T-helper 2 cell (primary cell): ENCODE data around the gene CITED4.
A peak's percentile ranks its signal among the peaks of the same experiment; 100 is the strongest.

Experiments used
- DNase-seq, 5 experiments: peaks; one replicate each; pipeline versions ENCODE4 v3.0.0 to v3.0.0-alpha.2; 2012 to 2022

CITED4 gene

DNA sequence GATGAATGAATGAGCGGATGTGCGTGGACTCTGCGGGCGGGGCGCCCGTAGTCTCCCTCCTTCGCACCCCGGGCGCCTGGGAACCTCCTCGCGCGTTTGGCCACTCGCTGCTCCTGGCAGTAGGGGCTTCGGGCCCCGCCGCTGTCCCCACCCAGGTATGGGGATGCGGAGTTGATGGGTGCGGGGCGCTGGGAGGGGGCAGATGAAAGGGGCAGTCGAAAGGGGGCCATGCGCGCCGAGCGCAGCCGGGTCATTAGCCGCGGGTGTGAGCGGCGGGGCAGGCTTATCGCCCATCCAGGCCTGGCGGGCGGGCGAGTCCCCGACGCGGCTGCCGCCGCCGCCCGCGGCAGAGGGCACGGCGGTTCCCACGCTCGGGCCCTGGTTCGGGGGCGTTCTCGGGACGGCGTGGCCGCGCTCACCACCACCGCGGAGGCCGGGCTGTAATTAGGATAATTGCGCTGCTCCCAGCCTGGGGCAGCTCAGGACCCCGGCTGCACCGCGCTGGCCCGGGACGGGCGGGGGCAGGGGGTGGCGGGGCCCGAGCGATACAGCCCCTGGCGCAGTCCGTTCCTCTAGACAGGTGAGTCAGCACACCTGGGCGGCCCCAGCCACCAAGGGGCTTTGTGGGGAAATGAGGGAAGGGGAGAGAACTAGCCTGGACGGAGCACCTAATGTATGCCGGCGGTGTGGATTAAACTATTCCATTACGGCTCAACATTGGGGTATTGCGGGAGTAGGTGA, 22.1 kb upstream of the CITED4 start:
- DNase-seq: no peak

DNA sequence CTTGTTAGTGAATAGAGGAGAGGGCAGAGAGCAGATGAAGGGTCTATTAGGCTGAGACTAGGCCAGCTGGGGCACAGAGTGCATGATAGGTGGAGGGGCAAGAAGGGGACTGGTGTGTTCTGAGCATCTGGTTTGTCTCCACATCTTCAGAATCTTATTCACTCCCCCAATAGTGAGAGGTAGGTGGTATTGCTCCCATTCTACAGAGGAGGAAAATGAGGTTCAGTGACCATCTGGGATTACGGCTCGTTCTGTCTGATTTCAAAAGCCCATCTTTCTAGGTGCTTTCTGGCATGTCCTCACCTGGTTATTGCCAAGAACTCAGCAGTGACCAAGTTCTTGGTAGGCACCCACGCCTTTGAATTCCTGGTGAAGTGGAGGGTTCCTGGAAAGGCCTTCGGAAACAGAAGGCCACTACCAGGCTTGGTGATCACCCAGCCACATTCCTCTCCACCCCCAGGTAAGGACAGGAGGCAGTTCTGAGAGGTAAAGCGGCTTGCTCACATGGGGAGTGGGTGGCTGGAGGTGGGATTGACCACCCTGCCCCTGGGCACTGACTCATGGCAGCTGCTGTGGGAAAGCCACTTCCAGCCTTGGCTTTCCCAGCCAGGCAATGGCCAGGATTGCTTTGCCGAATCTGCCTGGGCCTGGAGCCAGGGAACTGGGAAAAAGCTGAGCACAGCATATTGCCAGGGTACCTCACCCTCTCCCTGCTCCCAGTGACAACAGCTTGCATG, 18.8 kb upstream of the CITED4 start:
- DNase-seq: no peak

DNA sequence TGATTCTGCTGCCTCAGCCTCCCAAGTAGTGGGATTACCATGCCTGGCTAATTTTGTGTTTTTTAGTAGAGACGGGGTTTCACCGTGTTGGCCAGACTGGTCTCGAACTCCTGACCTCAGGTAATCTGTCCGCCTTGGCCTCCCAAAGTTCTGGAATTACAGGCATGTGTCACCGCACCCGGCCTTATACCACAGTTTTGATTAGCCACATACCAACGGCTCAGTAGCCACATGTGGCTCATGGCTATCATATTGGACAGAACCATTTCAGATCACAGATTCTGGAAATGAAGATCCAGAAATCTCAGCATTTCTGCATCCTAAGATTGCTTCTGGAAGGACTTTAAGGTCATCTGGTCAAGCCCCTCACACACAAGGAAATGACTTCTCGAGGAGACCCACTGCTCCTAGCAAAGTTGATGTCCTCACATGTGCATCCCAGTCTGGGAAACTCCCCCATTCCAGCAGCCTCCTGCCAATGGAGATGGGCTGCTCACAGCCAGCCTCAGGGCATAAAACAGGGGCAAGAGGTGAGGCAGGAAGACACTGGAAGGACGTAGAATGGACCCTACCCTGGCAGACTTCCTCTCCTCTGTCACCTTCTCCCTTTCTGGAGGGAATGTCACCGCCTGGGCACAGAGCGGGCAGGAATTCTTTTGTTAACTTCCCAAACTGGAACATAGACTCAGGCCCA, 17.5 kb upstream of the CITED4 start:
- DNase-seq: no peak

DNA sequence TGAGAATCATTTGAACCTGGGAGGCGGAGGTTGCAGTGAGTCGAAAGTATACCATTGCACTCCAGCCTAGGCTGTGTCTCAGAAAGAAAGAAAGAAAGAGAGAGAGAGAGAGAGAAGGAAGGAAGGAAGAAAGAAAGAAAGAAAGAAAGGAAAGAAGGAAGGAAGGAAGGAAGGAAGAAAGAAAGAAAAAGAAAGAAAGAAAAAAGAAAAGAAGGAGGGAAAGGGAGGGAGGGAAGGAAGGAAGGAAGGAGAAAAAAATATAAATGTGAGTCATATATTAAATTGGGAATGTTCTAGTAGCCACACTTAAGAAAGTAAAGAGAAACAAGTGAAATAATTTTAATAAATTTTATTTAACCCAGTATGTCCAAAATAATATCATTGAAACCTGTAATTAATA, 16.7 kb upstream of the CITED4 start:
- no peak for DNase-seq

DNA sequence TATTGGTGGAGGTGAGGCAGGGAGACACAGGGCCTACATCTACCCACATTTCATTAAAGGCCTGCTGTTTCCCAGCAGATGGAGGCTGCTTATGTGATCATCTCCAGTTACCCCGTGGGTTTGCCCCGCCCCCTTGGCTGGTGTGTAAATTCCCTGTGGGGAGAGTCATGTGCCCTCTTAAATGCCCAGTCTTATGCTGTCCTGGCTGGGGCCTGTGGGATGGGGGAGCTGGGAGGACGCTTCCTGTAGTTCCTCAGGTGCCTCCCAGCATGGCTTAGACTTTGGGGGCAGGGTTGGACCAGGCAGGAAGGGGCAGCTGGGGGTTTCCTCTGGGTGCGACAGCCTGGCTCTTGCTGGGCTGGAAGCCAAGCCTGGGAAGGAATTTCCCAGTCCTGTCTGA, 15.5 kb upstream of the CITED4 start:
- DNase-seq: no peak

DNA sequence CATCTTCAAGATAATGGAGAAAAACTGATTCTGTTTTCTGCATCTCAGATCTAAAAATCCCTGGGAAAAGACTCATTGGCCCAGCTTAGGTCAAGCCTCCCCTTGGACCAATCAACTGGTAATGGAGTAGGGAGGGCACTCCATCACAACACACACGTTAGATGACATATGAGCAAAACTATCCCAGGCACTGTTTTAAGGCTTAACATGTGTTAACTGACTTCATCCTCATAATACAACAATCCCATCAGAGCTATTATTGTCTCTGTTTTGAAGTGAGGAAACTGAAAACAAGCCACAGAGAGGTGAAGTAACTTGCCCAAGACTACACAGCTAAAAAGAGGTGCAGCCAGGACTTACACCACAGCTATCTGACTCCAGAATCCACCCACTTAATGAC, 14.7 kb upstream of the CITED4 start:
- DNase-seq: no peak

DNA sequence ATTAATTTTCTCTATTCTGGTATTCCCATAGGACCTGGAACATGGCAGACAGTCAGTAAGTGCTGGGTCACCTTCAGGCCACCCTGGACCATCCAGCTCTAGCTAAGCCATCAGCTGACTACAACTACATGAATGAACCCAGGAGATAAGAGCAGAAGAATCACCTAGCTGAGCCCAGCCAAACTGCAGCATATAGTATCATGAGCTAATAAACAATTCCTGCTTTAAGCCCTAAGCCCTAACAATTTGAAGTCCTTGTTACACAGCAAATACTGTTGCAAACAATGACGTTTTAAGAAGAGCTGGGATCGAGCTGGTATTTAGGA, 14.2 kb upstream of the CITED4 start:
- DNase-seq: no peak

DNA sequence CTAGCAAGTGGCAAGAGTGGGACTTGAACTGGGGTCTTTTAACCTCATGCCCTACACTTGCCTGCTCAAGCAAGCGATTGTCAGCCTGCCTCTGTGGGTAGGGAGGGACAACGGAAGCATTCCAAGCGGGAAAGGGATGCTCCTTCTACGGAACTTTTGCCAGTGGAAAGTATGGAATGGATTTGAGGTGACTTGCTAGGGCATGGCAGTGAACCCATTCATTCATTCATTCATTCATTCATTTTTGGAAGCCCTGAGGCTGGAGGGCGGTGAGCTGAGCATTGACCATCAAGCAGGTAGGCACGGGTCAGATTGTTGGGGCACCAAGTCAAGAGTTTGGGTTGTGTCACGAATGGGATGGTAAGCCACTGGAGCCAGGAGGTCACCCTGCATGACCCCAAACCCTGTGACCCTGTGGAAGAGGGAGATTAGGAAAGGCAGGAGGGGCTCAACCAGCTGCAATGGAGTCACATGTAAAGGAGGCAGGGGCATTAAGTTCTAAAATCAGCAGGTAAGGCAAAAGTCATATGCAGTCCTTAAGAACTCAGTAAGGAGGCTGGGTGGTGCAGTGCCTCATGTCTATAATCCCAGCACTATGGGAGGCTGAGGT, 11.8 kb upstream of the CITED4 start:
- no peak for DNase-seq

DNA sequence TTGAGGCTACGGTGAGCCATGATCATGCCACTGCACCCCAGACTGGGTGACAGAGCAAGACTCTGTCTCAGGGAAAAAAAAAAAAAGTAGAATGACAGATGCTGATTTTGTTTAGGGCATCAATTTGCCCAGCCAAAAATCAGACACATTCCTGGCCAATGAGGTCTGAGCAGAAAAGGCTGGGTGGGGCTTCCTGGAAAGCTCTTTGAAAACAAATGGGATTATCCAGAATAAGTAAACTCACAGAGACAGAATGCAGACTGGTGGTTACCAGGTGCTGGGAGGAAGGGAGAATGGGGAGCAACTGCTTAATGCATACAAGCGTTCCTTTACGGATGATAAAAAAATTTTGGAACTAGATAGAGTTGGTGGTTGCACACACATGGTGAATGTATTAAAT, 10.1 kb upstream of the CITED4 start:
- no peak for DNase-seq

DNA sequence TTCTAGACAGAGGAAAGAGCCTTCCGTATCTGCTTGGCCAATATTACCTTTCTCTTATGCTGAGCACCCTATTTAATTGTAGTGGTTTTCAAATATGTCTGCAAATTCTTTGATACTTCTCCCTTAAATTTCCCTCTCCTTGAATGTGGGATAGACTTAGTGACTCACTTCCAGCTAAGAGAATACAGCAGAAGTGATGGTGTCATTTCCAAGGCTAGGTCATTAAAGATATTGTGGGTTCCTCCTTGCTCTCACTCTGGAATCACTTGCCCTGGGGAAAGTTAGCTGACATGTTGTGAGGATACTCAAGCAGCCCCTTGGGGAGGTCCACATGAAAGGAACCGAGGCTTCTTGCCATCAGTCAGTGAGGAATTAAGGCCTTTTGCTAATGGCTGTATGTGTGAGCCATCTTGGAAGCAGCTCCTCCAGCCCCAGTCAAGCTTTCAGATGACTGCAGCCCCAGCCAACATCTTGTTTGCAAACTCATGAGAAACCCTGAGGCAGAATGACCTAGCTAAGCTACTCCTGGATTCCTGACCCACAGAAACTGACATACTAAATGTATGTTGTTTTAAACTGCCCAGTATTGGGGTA, 8.1 kb upstream of the CITED4 start:
- DNase-seq: no peak

DNA sequence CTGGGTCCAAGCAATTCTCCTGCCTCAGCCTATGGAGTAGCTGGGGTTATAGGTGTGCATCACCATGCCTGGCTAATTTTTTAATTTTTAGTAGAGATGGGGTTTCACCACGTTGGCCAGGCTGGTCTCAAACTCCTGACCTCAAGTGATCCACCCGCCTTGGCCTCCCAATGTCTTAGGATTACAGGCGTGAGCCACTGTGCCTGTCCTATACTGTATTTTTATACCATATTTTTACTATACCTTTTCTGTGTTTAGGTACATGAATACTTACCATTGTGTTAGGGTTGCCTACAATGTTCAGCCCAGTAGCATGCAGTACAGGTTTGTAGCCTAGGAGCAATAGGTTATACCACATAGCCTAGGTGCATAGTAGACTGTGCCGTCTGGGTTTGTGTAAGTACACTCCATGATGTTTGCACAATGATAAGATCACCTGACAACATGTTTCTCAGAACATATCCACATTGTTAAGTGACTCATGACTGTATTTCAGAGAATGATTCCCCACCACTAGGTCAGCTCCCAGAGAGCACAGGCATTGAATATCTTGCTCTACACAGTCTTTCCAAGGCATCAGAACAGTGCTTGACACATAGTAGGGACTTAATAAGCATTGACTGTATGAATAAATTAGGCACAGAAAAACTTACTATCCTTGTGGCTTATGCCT, 6.0 kb upstream of the CITED4 start:
- DNase-seq: peak in 1 of 5 experiments; percentile 41

DNA sequence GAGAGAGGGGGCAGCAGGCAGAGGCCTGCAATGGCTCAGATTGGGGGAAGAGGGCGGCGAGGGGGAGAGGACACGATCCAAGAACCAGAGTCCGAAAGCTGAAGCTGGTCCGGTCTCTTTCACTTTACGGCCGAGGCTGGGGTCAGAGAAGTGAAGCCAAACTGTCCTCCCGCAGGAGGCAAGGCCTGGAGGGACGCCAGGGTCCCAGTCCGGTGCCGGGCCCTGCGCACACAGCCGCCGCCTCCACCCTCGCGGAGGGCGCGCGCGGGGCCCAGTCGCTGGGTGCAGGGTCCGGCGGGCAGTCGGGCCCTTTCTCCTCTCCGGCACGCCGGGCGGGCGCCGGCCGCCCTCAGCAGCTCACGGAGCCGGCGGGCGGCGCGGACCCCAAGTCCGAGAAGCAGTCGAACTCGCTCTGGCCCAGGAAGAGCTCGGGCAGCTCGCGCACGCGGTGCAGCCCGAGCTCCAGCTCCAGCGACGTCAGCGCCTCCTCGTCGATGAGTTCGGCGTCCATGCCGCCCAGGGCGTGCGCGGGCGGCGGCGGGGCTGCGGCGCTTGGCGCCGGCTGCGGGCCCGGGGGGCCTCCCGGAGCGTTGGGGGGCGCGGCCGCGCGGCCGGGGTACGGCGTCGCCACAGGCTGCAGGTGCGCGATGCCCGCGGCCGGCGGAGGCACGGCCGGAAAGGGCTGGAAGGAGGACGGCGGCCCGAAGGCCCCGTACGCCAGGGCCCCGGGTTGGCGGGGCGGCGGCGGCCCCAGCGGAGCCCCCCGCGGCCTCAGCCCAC, 749 bp downstream of the CITED4 start:
- peak in 3 of 5 experiments; percentile 16 to 59 (median 25) for DNase-seq

DNA sequence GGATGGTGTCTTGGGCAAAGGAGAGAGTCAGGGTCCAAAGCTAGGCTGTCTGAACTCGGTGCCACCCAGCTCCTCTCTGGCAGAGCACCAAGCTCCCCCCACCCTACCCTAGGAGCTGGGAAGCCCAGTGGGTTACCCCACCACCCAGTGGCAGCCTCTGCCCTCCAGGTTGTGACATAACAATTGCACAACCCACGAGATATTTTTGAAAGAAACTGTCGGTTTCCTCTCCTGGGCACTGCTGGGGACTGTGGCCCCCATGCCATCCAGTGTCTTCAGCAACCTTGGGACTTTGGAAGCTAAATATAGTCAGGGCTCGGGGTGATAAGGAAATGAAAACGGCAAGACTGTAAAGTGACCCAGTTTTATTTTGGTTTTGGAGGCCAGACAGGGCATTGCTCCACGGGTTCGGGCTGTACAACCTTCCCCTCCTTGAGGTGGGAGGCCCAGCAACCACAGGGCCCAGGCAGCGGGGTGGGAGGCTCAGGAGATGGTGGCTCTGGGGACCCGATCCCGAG, 1.4 kb downstream of the CITED4 start:
- DNase-seq: no peak

DNA sequence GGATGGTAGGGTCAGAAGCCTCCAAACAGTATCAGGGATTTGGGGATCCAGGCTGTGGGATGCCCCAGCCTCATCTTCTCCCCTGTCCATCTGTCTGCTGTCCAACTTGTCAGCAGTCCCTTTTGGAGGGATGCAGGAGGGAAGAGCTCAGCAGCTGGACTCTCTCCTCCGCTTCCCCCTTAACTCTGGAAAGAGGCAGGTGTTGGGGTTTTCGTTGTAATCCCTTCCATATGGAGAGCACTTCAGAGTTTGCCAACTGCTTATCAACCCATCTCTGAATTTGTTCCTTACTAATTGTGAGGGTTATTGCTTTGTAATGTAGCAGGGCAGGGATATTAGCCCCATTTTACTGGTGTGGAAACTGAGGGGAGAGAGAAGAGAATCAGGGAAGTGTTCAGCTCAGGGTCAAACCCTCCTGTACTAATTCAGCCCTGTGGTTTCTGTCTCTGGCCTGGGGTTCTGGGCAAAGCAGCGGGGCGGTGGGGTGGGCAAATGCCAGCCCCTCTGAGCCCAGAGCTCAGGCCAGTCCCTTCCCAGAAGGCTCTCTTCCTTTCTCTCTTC, 3.2 kb downstream of the CITED4 start:
- DNase-seq: no peak

DNA sequence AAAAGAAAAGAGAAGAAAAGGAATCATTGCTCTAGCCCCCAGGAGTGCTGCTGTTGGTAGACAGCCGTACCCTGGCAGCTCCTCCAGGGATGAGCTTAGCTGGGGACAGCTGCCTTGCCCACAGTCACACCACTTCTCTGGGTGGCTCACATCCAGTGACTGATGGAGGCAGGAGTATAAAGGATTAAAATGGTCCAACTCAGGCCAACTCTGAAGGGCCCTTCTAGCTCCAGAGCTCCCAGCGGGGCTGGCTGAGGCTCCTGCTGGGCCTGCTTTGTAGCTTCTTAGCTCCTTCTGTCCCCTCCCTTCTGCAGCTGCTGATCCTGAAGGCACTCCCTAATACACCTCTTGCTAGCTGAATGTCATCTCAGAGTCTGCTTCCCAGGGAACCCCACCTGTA, 4.4 kb downstream of the CITED4 start:
- DNase-seq: no peak

DNA sequence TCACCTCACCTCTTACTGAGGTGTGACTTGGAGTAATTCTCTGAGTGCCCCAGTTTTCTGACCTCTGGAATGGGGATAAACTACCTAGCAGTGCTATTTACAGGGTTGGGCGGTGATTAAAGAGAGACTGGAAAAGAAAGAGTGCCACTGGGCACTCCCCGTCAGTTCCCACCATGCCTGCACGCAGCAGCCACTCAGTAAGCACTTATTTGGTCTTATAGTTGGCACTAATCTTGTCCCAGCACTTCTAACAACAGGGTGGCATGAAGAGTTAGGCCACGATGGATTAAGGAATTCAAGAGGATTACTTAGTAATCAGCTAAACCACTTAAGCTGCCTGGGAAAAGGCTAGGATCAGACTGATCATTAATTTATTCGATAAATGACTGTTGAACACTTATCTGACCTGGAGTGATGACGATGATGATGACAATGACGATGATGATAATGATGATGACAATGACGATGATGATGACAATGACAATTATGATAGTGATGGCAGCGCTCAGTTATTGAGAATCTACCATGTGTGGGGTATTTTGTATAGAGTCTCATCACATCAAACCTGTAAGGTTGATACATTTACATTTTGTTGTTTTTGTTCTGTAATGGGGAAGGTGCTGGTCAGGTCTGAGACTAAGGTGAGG, 5.4 kb downstream of the CITED4 start:
- no peak for DNase-seq

DNA sequence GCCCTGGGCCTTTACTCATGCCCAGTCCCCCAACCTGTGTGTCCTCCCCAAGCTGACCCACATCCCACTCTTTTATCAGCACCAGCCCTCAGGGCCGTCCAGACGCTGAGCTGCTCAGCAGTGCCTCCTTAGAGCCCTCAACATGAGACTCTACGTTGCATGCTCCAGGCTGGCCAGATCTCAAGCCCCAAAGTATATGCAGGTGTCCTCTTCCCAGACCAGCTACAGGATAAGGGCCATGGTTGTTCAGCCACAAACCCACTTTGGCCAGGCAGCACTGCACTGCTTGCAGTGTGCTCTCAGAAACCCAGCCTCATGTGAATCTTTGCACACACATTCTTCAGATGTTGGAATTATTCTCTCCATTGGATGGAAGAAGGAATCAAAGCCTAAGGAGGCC, 6.0 kb downstream of the CITED4 start:
- DNase-seq: no peak

DNA sequence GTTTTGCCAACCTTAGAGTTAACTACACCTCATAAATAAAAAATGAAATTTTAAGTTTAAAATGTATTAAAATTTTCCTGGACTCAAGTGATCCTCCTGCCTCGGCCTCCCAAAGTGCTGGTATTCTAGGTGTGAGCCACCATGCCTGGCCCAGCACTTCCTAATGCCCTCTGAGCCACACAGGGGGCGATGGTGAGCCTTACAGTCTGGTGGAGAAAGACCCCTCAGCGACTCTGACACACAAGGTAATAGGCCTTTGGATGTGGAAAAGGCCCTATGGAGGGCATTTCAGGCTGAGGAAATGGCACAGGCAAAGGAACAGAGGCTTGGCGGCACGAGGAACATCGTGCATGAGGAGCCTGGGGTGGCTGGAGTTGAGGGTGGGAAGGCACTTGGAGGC, 6.7 kb downstream of the CITED4 start:
- DNase-seq: no peak

DNA sequence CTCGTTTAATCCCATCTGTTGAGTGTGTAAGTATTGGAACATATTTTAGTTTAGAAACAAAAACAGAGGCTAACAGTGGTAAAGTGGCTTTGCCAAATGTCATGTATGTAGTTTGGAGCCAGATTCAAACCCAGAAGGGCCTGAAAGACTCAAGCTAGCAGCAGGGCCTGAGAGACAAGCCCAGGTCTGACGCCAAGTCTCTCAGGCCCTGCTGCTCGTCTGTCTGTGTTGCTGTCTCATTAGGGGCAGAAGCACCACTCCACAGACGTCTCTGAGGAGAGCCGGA, 8.3 kb downstream of the CITED4 start:
- no peak for DNase-seq

DNA sequence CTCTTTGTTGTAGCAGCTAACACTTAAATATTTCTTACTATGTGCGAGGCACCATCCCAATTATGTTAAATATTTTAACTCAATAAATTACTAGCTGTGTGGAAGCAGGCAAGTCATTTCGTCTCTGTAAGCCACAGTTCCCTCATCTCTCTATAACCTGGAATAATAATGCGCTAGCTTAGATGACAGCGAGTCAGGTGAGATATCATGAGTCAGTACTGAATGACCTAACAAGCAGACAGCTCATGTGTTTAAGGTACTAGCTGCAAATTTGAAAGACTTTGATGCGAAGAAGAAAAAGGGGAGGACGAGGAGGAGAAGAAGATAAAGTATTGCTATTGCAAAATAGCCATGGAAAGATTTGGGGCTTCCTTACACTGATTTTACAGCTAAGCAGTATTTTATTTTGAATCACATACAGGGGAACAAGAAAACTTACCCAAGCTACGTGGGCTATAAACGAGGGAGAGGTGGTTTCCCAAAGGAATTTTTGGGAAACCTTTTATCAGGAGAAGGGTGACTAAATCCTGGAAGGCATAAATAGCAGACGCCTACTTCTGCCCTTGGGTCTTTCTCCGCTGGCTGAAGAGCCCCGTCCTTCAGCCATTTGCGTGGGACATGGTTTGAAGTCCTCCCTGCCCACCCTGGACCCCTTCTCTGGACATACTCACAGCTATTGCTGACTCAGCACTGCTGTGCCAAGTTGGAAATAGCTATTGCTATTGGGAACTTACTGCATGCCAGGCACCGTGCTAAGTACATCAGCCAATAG, 8.9 kb downstream of the CITED4 start:
- DNase-seq: no peak
